ENCODE measurements around the gene PLA2G6. TPM values are rescaled to one million over a fixed set of nuclear protein-coding genes. Genes with fewer than 3 reads are reported as not detected.

The PLA2G6 gene
- total RNA-seq, 1 experiment from 2014 or later = 24.1 TPM

GRCh38 chr22:38126928-38127668 is 54.5 kb downstream of the PLA2G6 start:
- no CpG with 5 or more reads among the region's 23 CpGs for WGBS (ENCODE audit: extremely low coverage, insufficient read length, low lambda C conversion rate)
- Histone ChIP-seq H2BK120ac (ENCODE audit: low read depth, low read length, poor library complexity, severe bottlenecking) (no peak overlapping the region), H4K91ac (ENCODE audit: insufficient read length, low read depth, low read length) (no peak overlapping the region), H3K23ac (ENCODE audit: insufficient read length, low read depth, low read length) (no peak overlapping the region), H3K56ac (ENCODE audit: insufficient read length, low read depth, low read length) (no peak overlapping the region), H3K27ac (ENCODE audit: insufficient read length, low read depth, low read length) (no peak overlapping the region), H3K14ac (ENCODE audit: insufficient read depth, low read length) (no peak overlapping the region), H2AFZ (ENCODE audit: low read length) (no peak overlapping the region), H2BK5ac (ENCODE audit: insufficient read length, low read length) (no peak overlapping the region), H3K4me2 (ENCODE audit: insufficient read depth, insufficient read length, low read length) (no peak overlapping the region), H2BK12ac (ENCODE audit: insufficient read length, low read depth, low read length) (no peak overlapping the region), H3K4me1 (ENCODE audit: insufficient read depth, low read length) (no peaks in the 10 kb centered on the region), H3K18ac (ENCODE audit: insufficient read length, low read depth, low read length) (no peak overlapping the region), H2BK20ac (ENCODE audit: low read depth, low read length, poor library complexity, severe bottlenecking) (no peak overlapping the region), H3K79me2 (ENCODE audit: insufficient read depth, low read length) (no peaks in the 10 kb centered on the region), H2AK5ac (ENCODE audit: insufficient read length, low read length) (no peak overlapping the region), H3K79me1 (ENCODE audit: insufficient read depth, low read depth, low read length, poor library complexity, severe bottlenecking) (no peaks in the 10 kb centered on the region), H2BK15ac (ENCODE audit: low read depth, low read length) (no peak overlapping the region), H3K9me3 (ENCODE audit: control insufficient read depth, low read depth, low read length) (no peaks in the 10 kb centered on the region), H3K27me3 (ENCODE audit: insufficient read depth, low read length) (no peaks in the 10 kb centered on the region), H4K8ac (replicated peaks; ENCODE audit: insufficient read length, low read depth, low read length) (no peak overlapping the region), H3T11ph (ENCODE audit: low read length) (no peak overlapping the region), H3K9ac (ENCODE audit: extremely low read depth, insufficient read length, low read length) (no peak overlapping the region), H3K23me2 (ENCODE audit: insufficient read length, low read depth, low read length, poor library complexity, severe bottlenecking) (no peaks in the 10 kb centered on the region), H3K4ac (ENCODE audit: low read depth, low read length) (no peak overlapping the region), H4K5ac (ENCODE audit: insufficient read length, low read depth, low read length) (no peak overlapping the region), H4K20me1 (ENCODE audit: control insufficient read depth, insufficient read depth, insufficient read length) (no peaks in the 10 kb centered on the region)
- H3K9me3 Mint-ChIP-seq = no peaks in the 10 kb centered on the region
- H3K36me3 Mint-ChIP-seq (ENCODE audit: insufficient read depth in 1 of 3, low read depth in 3 of 3) = peaks cover 0 to 7% (median 1%) of the 10 kb centered on the region in 3 experiments; a peak in 4 of 7 replicates
- no peak for TF ChIP-seq CTCF (conservative IDR thresholded peaks at IDR 0.05)
- no peaks in the 10 kb centered on the region for H3K27me3 Mint-ChIP-seq (ENCODE audit: low read depth)
- H3K27ac Mint-ChIP-seq = peak overlapping the region; percentile 13 to 64 (median 20); a peak in 2 of 7 replicates
- peaks cover 4 to 6% of the 10 kb centered on the region in 2 experiments for H3K4me1 Mint-ChIP-seq
- no peak for DNase-seq
- H3K4me3 Mint-ChIP-seq = no peak overlapping the region

Measured in H9 (cell line).